ENCODE results near the gene PRAC1. TPM values are rescaled to one million over a fixed set of nuclear protein-coding genes. Genes with fewer than 3 reads are reported as not detected.

The PRAC1 gene
- total RNA-seq, 1 experiment from 2014 or later = 60.8 TPM

GRCh38 chr17:48678141-48678971, 44.0 kb downstream of the PRAC1 start:
- Mint-ChIP-seq H3K27me3 (ENCODE audit: low read depth) (peaks cover 37% of the 10 kb centered on the region), H3K4me3 (peak overlapping the region; percentile 64), H3K9me3 (no peaks in the 10 kb centered on the region), H3K36me3 (no peaks in the 10 kb centered on the region), H3K27ac (no peak overlapping the region), H3K4me1 (peaks cover 7% of the 10 kb centered on the region)
- ATAC-seq = peak; percentile 95
- DNase-seq (ENCODE audit: low spot score) = peak; percentile 89
- CTCF ChIA-PET = interaction anchor here (0.5 to 10.5 kb wide), 62 partner anchors 10 to 989 kb away, joined by 3 to 218 read pairs (median 6); partner anchors contain the start of genes ATP5MC1, HOXB13, PRAC1 and PRAC2
- no peak for TF ChIP-seq ZNF671 (CRISPR knock-in tag; IDR thresholded peaks at IDR 0.05)
- TF ChIP-seq, protein P1, sequence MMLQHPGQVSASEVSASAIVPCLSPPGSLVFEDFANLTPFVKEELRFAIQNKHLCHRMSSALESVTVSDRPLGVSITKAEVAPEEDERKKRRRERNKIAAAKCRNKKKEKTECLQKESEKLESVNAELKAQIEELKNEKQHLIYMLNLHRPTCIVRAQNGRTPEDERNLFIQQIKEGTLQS (CRISPR knock-in tag; conservative IDR thresholded peaks at IDR 0.05) = no peak
- no peak for TF ChIP-seq OVOL2 (CRISPR knock-in tag; IDR thresholded peaks at IDR 0.05; ENCODE audit: borderline replicate concordance)
- TF ChIP-seq ZNF317 (CRISPR knock-in tag; IDR thresholded peaks at IDR 0.05; ENCODE audit: borderline replicate concordance, low read depth) = no peak
- no peak for TF ChIP-seq ZNF423 (CRISPR knock-in tag; IDR thresholded peaks at IDR 0.05)
- no peak for TF ChIP-seq ZMAT4 (CRISPR knock-in tag; IDR thresholded peaks at IDR 0.05)
- no peak for TF ChIP-seq AFF4 (CRISPR knock-in tag; IDR thresholded peaks at IDR 0.05; ENCODE audit: borderline replicate concordance)
- TF ChIP-seq, protein P2, sequence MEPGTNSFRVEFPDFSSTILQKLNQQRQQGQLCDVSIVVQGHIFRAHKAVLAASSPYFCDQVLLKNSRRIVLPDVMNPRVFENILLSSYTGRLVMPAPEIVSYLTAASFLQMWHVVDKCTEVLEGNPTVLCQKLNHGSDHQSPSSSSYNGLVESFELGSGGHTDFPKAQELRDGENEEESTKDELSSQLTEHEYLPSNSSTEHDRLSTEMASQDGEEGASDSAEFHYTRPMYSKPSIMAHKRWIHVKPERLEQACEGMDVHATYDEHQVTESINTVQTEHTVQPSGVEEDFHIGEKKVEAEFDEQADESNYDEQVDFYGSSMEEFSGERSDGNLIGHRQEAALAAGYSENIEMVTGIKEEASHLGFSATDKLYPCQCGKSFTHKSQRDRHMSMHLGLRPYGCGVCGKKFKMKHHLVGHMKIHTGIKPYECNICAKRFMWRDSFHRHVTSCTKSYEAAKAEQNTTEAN (CRISPR knock-in tag; IDR thresholded peaks at IDR 0.05) = no peak
- TF ChIP-seq CBFB (CRISPR knock-in tag; IDR thresholded peaks at IDR 0.05; ENCODE audit: low read depth) = no peak
- no peak for TF ChIP-seq TP53 (CRISPR knock-in tag; IDR thresholded peaks at IDR 0.05)
- TF ChIP-seq SMAD4 (CRISPR knock-in tag; IDR thresholded peaks at IDR 0.05) = no peak
- TF ChIP-seq, protein P3, sequence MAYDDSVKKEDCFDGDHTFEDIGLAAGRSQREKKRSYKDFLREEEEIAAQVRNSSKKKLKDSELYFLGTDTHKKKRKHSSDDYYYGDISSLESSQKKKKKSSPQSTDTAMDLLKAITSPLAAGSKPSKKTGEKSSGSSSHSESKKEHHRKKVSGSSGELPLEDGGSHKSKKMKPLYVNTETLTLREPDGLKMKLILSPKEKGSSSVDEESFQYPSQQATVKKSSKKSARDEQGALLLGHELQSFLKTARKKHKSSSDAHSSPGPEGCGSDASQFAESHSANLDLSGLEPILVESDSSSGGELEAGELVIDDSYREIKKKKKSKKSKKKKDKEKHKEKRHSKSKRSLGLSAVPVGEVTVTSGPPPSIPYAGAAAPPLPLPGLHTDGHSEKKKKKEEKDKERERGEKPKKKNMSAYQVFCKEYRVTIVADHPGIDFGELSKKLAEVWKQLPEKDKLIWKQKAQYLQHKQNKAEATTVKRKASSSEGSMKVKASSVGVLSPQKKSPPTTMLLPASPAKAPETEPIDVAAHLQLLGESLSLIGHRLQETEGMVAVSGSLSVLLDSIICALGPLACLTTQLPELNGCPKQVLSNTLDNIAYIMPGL (CRISPR knock-in tag; IDR thresholded peaks at IDR 0.05) = peak; percentile 76; the same call in 1 of the 2 replicates
- TF ChIP-seq, protein P4, sequence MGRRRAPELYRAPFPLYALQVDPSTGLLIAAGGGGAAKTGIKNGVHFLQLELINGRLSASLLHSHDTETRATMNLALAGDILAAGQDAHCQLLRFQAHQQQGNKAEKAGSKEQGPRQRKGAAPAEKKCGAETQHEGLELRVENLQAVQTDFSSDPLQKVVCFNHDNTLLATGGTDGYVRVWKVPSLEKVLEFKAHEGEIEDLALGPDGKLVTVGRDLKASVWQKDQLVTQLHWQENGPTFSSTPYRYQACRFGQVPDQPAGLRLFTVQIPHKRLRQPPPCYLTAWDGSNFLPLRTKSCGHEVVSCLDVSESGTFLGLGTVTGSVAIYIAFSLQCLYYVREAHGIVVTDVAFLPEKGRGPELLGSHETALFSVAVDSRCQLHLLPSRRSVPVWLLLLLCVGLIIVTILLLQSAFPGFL (CRISPR knock-in tag; IDR thresholded peaks at IDR 0.05; ENCODE audit: borderline replicate concordance) = no peak
- no peak for TF ChIP-seq IRF1 (CRISPR knock-in tag; IDR thresholded peaks at IDR 0.05)
- peak; percentile 53; the same call in 1 of the 2 replicates for TF ChIP-seq SP1 (CRISPR knock-in tag; conservative IDR thresholded peaks at IDR 0.05)
- TF ChIP-seq ZNF121 (CRISPR knock-in tag; IDR thresholded peaks at IDR 0.05) = peak; percentile 89
- TF ChIP-seq, protein P5, sequence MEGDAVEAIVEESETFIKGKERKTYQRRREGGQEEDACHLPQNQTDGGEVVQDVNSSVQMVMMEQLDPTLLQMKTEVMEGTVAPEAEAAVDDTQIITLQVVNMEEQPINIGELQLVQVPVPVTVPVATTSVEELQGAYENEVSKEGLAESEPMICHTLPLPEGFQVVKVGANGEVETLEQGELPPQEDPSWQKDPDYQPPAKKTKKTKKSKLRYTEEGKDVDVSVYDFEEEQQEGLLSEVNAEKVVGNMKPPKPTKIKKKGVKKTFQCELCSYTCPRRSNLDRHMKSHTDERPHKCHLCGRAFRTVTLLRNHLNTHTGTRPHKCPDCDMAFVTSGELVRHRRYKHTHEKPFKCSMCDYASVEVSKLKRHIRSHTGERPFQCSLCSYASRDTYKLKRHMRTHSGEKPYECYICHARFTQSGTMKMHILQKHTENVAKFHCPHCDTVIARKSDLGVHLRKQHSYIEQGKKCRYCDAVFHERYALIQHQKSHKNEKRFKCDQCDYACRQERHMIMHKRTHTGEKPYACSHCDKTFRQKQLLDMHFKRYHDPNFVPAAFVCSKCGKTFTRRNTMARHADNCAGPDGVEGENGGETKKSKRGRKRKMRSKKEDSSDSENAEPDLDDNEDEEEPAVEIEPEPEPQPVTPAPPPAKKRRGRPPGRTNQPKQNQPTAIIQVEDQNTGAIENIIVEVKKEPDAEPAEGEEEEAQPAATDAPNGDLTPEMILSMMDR (IDR thresholded peaks at IDR 0.05) = peak; percentile 95
- no peak for TF ChIP-seq HMGA2 (CRISPR knock-in tag; IDR thresholded peaks at IDR 0.05)
- 0 out of 2 replicates have a peak, but pooled peaks have one; percentile 35 for TF ChIP-seq PRDM15 (CRISPR knock-in tag; IDR thresholded peaks at IDR 0.05)
- POLR2A ChIA-PET = interaction anchor here (0.6 to 1.6 kb wide), 4 partner anchors 31 to 201 kb away, joined by 3 to 5 read pairs (median 4); no protein-coding TSS in a partner anchor
